NCI-H2196 treated with DMSO at 0.1 percent for 48 hours (cell line): ENCODE data around the gene EXOC3L4.
"Not testable (repeated sequence)": the region's sequence is repeated elsewhere in the genome, so short reads cannot be mapped to it uniquely, and the experiment has no call there.

Source experiments
- DNase-seq: peaks from one replicate; lab custom pipeline; 2025; ENCODE audit not compliant: unreplicated experiment; lab: John Stamatoyannopoulos, UW

The EXOC3L4 gene

GRCh38 chr14:103142721-103143302, 48.3 kb downstream of the EXOC3L4 start:
- DNase-seq, result no peak

- no peak for DNase-seq
Observed at GRCh38 chr14:103143506-103143905, 49.0 kb downstream of the EXOC3L4 start.

GRCh38 chr14:103144085-103144484, 49.6 kb downstream of the EXOC3L4 start:
- no peak for DNase-seq

GRCh38 chr14:103146141-103146709, 51.7 kb downstream of the EXOC3L4 start:
- DNase-seq, result no peak

GRCh38 chr14:103149351-103150237, 55.1 kb downstream of the EXOC3L4 start:
- DNase-seq, result no peak

GRCh38 chr14:103151270-103151945, 56.9 kb downstream of the EXOC3L4 start:
- no peak for DNase-seq

GRCh38 chr14:103155010-103155409, 60.5 kb downstream of the EXOC3L4 start:
- DNase-seq, result peak; percentile 9

- DNase-seq, result not testable (repeated sequence)
Observed at GRCh38 chr14:103155416-103155815, 60.9 kb downstream of the EXOC3L4 start.

- DNase-seq, result no peak
Observed at GRCh38 chr14:103155826-103156394, 61.4 kb downstream of the EXOC3L4 start.

GRCh38 chr14:103156651-103157378, 62.3 kb downstream of the EXOC3L4 start:
- DNase-seq, result no peak

- no peak for DNase-seq
Observed at GRCh38 chr14:103157969-103158368, 63.4 kb downstream of the EXOC3L4 start.

GRCh38 chr14:103158688-103159087, 64.2 kb downstream of the EXOC3L4 start:
- no peak for DNase-seq
